NCI-H524 (cell line): ENCODE measurements around the gene CFAP100.

Experiments
- DNase-seq, 2 experiments: peaks; one replicate each; lab custom pipeline; 2025; lab: John Stamatoyannopoulos, UW

The CFAP100 gene

GRCh38 chr3:126421573-126422119, 26.9 kb downstream of the CFAP100 start:
- DNase-seq: no peak

DNA sequence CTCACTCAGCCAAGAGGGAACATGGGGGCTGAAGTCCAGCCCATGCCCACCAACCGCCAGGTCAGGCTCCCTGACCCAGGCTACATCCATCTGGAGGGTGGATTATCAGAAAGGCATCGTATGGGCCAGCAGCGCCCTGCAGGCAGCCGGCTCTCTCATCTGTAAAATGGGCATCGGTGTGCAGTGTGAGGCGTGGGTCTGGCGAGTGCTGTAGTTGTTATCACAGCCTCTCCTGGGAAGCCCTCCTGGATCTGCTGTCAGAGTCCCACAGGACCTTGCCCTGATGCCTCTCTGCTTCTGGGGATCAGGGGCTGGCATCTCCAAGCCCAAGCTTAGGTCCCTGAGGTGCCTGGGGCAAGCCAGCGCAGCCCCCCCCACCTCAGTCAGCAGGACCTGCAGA, 27.4 kb downstream of the CFAP100 start:
- DNase-seq: no peak

DNA sequence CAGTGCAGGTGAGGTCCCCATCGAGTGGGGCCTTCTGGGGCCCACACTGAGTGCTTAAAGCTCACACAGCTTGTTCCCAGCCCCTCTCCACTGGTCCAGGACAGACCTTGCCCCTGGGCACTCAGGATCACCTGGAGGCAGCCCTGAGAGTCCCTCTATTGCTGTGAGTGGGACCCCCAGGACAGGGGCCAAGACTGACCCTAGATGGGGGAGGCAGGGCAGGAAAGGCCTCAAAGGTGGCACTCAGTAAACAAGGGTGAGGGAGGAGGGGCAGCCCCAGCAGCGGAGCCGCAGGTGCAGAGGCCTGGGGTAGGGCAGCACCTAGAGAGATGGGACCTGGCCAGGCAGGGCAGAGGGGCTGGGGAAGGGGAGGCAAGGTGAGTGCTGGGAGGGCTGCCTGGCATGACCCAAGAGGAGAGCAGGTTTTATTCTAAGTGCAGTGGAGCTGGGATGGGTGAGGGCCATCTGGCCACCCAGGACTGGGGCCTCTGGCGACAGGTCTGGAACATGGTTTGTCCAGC, 27.9 kb downstream of the CFAP100 start:
- DNase-seq: no peak

DNA sequence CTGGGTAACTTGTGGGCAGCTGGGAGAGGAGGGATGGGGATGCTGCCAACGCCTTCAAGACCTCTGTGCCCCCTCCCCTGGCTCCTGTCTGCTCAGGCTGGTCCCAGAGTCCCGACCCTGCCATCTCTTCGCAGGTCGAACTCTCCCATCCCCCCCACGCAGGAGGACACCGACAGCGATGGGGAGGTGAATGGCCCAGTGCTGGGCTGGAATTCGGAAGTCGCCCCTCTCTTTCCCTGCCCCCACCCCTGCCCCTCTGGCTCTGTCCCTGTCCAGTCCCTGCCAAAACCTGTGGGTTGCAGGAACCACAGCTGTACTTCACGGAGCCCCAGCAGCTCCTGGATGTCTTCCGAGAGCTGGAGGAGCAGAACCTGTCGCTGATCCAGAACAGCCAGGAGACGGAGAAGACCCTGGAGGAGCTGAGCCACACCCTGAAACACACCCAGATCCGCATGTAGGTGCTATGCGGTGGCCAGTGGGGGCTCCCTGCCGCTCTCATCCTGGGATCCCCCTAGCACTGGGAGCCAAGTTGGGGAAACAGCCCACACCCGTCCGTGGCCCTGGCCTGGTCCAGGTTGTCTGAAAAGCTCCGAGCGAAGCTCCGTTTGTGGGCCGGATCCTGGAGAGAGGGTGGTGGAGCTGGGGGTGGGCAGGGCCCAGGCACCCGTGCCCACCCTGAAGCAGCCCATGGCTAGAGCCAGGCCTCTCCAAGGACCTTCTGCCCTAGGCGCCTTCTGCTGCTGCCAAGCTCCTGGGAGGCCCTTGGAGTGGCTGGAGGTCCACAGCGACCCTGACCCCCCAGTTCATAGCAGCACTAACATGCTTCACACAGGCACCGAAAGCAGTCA, 28.7 kb downstream of the CFAP100 start:
- no peak for DNase-seq

DNA sequence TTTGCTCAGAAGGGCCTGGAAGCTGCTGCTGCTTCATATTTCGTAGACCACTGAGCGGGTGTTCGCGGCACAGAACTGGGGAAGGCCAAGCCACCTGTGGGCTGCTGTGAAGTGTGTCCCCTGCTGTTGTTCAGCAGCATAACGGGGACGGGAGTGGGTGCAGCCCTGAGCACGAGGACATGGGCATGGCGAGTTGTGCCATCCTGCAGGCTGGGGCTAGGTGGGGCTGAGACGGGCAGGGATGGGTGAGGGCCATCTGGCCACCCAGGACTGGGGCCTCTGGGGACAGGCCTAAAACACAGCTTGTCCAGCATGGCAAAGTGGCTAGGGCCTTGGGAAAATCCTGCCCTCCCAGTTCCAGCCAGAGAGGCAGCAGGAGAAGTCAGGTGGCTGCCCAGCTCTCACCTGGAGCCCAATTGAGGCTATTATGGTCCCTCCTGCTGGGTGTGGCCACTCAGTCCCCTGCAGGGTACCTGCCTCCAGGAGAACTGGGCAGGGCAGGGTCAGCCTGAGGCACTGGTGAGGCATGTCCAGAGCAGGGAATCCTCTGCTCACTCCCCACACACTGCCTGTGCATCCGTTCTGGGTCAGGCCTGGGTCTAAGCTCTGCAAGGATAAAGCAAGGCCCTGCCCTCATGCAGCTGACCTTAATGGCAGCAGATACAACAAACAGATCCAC, 29.5 kb downstream of the CFAP100 start:
- DNase-seq: no peak

DNA sequence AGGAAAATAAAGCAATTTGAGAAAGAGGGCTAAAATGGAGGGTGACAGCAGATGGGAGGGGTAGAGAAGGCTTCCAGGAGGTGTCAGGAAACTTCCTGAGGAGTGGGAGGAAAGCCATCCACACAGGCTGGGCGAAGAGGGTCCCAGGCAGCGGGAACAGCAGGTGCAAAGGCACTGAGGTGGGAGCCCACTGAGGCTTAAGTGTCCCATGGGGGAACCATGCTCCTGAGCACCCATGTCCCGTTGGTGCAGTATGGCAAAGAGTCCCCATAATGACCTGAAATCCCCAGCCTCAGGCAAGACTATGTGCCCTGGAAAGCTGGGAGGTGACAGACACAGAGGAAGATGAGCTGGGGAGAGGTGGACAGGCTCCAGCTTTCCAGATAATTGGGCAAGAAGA, 30.0 kb downstream of the CFAP100 start:
- no peak for DNase-seq

GRCh38 chr3:126431103-126431534, 36.4 kb downstream of the CFAP100 start:
- DNase-seq: no peak

DNA sequence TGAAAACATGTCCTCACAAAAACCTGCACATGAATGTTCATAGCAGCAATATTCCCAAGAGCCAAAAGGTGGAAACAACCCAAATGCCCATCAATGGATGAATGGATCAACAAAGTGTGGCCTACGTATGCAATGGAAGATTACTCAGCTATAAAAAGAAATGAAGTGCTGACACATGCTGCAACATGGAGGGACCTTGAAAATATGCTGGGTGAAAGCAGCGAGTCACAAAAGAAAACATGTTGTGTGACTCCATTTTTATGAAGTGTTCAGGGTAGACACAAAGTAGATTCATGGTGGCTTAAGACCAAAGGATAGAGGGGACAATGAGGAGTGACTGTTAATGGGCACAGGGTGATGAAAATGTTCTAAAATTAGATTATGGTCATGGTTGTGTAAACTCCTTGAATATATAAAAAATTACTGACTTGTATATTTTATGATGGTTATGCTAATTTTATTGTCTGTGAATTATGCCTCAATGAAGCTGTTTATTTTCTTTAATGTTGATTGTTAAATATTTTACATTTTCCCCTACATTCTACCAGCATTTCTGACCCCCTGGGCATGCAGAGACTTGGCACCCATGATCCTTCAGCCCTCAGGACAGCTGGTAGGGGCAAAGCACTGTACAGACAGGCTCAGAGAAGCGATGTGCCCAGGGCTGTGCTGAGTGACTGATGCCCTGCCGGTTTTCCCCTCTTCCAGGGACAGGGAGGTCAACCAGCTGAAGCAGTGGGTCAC, 37.8 kb downstream of the CFAP100 start:
- DNase-seq: no peak

GRCh38 chr3:126433105-126433430, 38.4 kb downstream of the CFAP100 start:
- DNase-seq: no peak

DNA sequence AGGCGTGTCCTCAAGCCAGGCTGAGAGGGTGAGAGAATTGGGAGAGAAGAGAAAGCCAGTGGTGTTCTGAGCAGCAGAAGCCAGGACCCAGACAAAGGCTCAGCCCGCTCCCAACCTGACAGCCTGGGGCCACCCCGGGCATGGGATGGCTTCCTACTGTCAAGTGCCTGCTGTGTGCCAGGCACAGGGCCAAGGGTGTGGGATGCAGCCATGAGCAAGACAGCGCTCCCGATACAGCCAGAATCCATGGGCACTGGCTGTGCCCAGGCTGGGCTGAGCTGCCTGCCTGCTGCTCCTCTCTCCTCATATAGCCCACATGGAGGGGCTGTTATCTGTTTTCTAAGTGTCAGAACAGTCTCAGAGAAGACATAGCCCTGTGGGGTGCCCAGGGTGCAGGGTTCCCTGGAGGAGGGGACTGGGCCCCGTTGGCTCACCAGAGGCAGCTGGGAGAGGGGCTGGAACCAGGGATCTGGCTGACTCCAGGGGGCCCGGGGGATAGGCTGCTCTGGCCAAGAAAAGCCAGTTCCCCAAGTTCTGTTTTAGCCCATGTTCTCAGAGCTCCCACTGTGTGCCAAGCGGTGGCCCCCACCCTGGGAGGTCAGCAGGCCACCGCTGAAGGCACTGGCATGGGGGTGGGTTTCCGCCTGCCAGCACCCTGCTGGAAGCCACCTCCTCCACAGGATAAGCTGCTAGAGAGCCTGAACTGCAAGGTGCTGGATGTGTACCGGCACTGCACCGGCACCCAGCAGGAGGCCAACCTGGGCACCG, 39.0 kb downstream of the CFAP100 start:
- DNase-seq: no peak

- no peak for DNase-seq
Observed at GRCh38 chr3:126434264-126434590, 39.5 kb downstream of the CFAP100 start.

GRCh38 chr3:126434931-126435411, 40.3 kb downstream of the CFAP100 start:
- DNase-seq: no peak

GRCh38 chr3:126435456-126436315, 41.0 kb downstream of the CFAP100 start:
- no peak for DNase-seq

- DNase-seq: no peak
Observed at GRCh38 chr3:126436826-126437717, 42.4 kb downstream of the CFAP100 start.

- no peak for DNase-seq
Observed at GRCh38 chr3:126438186-126438585, 43.5 kb downstream of the CFAP100 start.

DNA sequence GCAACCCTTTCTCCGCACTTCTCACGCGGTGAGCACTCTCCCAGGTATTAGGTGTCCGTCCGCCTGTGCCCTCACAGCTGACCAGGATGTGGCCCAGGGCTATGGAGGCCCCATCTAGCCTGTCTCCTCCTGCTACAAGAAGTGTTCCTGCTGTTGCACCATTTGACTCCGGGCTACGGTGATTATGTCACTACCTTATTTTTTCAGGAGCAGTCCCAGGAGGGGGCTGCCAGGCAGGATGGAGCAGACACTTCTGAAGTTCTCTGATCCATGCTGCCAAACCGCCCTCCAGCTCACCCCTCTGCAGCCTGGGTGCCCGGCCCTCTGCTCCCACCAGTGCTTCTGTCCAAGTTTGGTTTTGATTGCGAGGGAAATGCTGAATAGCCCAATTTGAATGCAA, 44.0 kb downstream of the CFAP100 start:
- no peak for DNase-seq

DNA sequence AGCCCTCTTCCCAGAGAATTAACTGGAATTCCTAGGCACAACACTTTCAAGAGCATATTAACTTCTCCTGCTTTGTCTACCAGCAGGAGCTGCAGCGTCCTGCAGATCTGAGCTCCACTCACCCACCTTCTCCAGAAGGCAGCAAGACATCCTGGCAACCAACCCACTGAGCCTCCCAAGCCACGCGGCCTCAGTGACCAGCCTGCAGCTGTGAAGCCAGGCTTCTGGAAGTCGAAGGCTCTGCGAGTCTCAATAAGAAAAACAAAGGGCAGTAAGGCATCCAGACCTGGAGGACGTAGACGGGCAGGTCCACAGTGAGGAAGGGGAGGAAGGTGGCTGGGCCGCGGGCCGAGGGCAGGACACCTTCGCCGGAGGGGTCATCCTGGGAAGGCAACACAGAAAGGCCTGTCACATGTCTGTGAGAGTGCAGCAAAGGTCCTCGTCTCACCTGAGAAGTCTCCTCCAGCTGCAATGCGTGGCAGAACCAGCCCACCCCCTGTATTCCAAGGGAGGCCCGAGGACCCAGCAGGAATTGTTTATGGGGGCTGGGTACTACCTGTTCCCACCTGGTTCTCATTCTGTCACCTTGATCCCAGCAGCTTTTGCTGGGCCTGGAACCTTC, 44.7 kb downstream of the CFAP100 start:
- no peak for DNase-seq

- no peak for DNase-seq
Observed at GRCh38 chr3:126439968-126440708, 45.4 kb downstream of the CFAP100 start.

GRCh38 chr3:126440709-126440995, 45.9 kb downstream of the CFAP100 start:
- no peak for DNase-seq
